Measurements from ENCODE around the gene ZNF609. TPM values are rescaled to one million over a fixed set of nuclear protein-coding genes. Genes with fewer than 3 reads are reported as not detected.

ZNF609 gene
- total RNA-seq, 1 donor from 2014 or later, result 21.5 TPM

- Histone ChIP-seq H3K4me3 (no peak overlapping the region), H3K36me3 (peaks cover 12% of the 10 kb centered on the region), H3K4me2 (no peak overlapping the region), H3F3A (ENCODE audit: low read depth) (peaks cover 59% of the 10 kb centered on the region), H3K27ac (no peak overlapping the region), H2AFZ (replicated peaks) (no peak overlapping the region), H3K4me1 (peaks cover 9% of the 10 kb centered on the region), H4K20me1 (ENCODE audit: low read depth) (peaks cover 92% of the 10 kb centered on the region), H3K9me3 (ENCODE audit: low read depth) (no peaks in the 10 kb centered on the region), H3K9ac (no peak overlapping the region), H3K79me2 (ENCODE audit: low read depth) (peaks cover 49% of the 10 kb centered on the region), H3K27me3 (no peaks in the 10 kb centered on the region)
- H3K4me1 Mint-ChIP-seq, result peaks cover 41% of the 10 kb centered on the region
- no peak overlapping the region for H3K4me3 Mint-ChIP-seq
- peaks cover 45% of the 10 kb centered on the region for H3K36me3 Mint-ChIP-seq
- TF ChIP-seq CTCF (IDR thresholded peaks at IDR 0.05) (peak; percentile 6), EZH2phosphoT487 (IDR thresholded peaks at IDR 0.05) (no peak)
- peaks cover 8% of the 10 kb centered on the region for H3K27me3 Mint-ChIP-seq (ENCODE audit: insufficient read depth, low read depth)
- peak overlapping the region; percentile 46 for H3K27ac Mint-ChIP-seq
- DNase-seq (ENCODE audit: low spot score), result no peak
- no peaks in the 10 kb centered on the region for H3K9me3 Mint-ChIP-seq
These were observed 230.4 kb downstream of the ZNF609 start for GRCh38 chr15:64690578-64691296.

DNA sequence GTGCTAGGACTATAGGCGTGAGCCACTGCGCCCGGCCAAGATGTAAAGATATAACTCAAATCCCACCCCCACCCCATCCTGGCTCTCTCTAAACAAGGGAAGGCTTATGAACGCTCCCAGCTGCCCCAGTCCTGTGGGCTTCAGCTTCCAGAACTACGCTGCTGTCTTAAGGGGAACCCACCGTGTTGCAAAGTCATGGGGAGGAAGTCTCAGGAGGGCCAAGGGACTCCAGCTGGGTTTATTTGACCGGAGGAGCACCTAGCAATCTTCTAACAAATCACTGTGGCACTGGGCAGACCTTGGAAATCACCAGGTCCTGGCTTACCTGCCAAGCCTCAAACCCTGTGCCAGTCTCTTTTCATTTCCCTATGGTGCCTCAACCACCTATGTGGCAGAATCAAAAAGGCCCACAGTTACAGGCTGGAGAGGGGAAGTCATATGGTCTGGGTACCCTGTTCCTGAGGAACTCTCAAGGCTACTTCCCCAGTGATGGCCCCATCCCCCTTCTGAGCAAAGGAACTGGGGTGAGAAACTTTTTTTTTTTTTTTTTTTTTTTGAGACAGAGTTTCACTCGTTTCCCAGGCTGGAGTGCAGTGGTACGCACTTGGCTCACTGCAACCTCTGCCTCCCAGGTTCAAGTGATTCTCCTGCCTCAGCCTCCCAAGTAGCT is 231.7 kb downstream of the ZNF609 start:
- Histone ChIP-seq H3F3A (ENCODE audit: low read depth) (peaks cover 46% of the 10 kb centered on the region), H3K27ac (no peak overlapping the region), H4K20me1 (ENCODE audit: low read depth) (peaks cover 96% of the 10 kb centered on the region), H3K4me1 (peaks cover 21% of the 10 kb centered on the region), H3K4me3 (no peak overlapping the region), H3K27me3 (no peaks in the 10 kb centered on the region), H3K79me2 (ENCODE audit: low read depth) (peaks cover 62% of the 10 kb centered on the region), H3K4me2 (no peak overlapping the region), H3K36me3 (peaks cover 12% of the 10 kb centered on the region), H3K9ac (no peak overlapping the region), H3K9me3 (ENCODE audit: low read depth) (no peaks in the 10 kb centered on the region), H2AFZ (replicated peaks) (no peak overlapping the region)
- TF ChIP-seq EZH2 (IDR thresholded peaks at IDR 0.05) (no peak), CTCF (IDR thresholded peaks at IDR 0.05) (no peak), EZH2phosphoT487 (IDR thresholded peaks at IDR 0.05) (no peak)
- Mint-ChIP-seq H3K36me3 (peaks cover 46% of the 10 kb centered on the region), H3K27me3 (ENCODE audit: insufficient read depth, low read depth) (peaks cover 8% of the 10 kb centered on the region), H3K27ac (no peak overlapping the region), H3K4me3 (no peak overlapping the region), H3K4me1 (peaks cover 39% of the 10 kb centered on the region), H3K9me3 (no peaks in the 10 kb centered on the region)
- no peak for DNase-seq (ENCODE audit: low spot score)

DNA sequence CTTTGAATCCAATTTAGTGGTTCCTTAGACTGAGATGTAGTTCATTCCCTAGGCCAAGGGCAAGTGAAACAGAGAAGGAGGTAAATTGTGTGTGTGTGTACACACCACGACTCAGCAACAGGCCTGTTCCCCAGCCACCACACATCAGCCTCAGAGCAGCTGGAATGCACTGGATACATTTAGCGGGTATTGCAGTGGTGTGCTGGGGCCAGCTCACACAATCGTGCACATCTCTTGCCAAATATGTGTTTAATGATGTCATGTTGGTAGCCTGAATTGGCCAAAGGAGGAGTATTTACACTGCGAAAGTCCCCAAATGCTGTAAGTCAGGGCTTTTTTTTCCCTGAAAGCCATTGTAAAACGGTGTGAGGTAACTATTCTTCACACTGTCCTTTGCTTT is 232.8 kb downstream of the ZNF609 start:
- Mint-ChIP-seq H3K4me3 (no peak overlapping the region), H3K4me1 (peaks cover 33% of the 10 kb centered on the region), H3K27me3 (ENCODE audit: insufficient read depth, low read depth) (peaks cover 8% of the 10 kb centered on the region), H3K9me3 (no peaks in the 10 kb centered on the region), H3K27ac (no peak overlapping the region), H3K36me3 (peaks cover 42% of the 10 kb centered on the region)
- peaks cover 12% of the 10 kb centered on the region for H3K36me3 ChIP-seq
- peaks cover 73% of the 10 kb centered on the region for H3K79me2 ChIP-seq (ENCODE audit: low read depth)
- TF ChIP-seq EZH2 (IDR thresholded peaks at IDR 0.05), result no peak
- no peak for TF ChIP-seq EZH2phosphoT487 (IDR thresholded peaks at IDR 0.05)
- H3K27me3 ChIP-seq, result no peaks in the 10 kb centered on the region
- no peak for DNase-seq (ENCODE audit: low spot score)
- H3K27ac ChIP-seq, result no peak overlapping the region
- no peak overlapping the region for H3K9ac ChIP-seq
- peaks cover 35% of the 10 kb centered on the region for H3F3A ChIP-seq (ENCODE audit: low read depth)
- peaks cover 96% of the 10 kb centered on the region for H4K20me1 ChIP-seq (ENCODE audit: low read depth)
- no peak overlapping the region for H2AFZ ChIP-seq (replicated peaks)
- no peak overlapping the region for H3K4me3 ChIP-seq
- no peak overlapping the region for H3K4me2 ChIP-seq
- no peaks in the 10 kb centered on the region for H3K9me3 ChIP-seq (ENCODE audit: low read depth)
- H3K4me1 ChIP-seq, result peaks cover 25% of the 10 kb centered on the region

DNA sequence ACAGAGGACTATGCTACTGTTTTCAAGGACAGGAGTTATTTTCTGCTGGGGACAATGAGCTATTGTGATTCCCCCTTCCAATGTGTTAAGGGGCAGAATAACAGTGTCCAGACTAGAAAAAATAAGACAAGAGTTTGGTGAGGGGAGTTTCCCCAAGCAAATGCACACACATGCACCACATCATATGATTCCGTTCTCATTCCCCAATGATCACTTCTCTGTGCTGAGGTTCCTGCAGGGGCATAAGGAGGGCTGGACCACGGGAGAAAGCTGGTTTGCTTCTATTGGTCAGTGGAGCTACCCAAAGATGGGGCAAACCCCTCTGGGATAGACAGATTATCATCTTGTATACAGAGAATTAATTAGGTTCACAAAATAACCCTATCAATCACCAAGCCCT is 234.4 kb downstream of the ZNF609 start:
- H3K9me3 Mint-ChIP-seq, result no peaks in the 10 kb centered on the region
- H3K4me1 Mint-ChIP-seq, result peaks cover 43% of the 10 kb centered on the region
- peaks cover 6% of the 10 kb centered on the region for H3K27me3 Mint-ChIP-seq (ENCODE audit: insufficient read depth, low read depth)
- no peak for DNase-seq (ENCODE audit: low spot score)
- Histone ChIP-seq H3K27ac (no peak overlapping the region), H4K20me1 (ENCODE audit: low read depth) (peaks cover 100% of the 10 kb centered on the region), H2AFZ (replicated peaks) (no peak overlapping the region), H3K4me2 (no peak overlapping the region), H3K4me1 (peaks cover 38% of the 10 kb centered on the region), H3K27me3 (no peaks in the 10 kb centered on the region), H3K4me3 (no peak overlapping the region), H3K79me2 (ENCODE audit: low read depth) (peaks cover 90% of the 10 kb centered on the region), H3K9ac (no peak overlapping the region), H3K36me3 (peaks cover 4% of the 10 kb centered on the region), H3K9me3 (ENCODE audit: low read depth) (no peaks in the 10 kb centered on the region), H3F3A (ENCODE audit: low read depth) (peaks cover 30% of the 10 kb centered on the region)
- peaks cover 34% of the 10 kb centered on the region for H3K36me3 Mint-ChIP-seq
- TF ChIP-seq EZH2phosphoT487 (IDR thresholded peaks at IDR 0.05) (no peak), CTCF (IDR thresholded peaks at IDR 0.05) (no peak), EZH2 (IDR thresholded peaks at IDR 0.05) (no peak)
- no peak overlapping the region for H3K4me3 Mint-ChIP-seq
- no peak overlapping the region for H3K27ac Mint-ChIP-seq

Measured in neural progenitor cell (in vitro differentiated cells).